GM18511 (cell line): ENCODE results near the gene PAN3.
"Not testable (repeated sequence)": the region's sequence is repeated elsewhere in the genome, so short reads cannot be mapped to it uniquely, and the experiment has no call there.

Source experiments
- ATAC-seq: cut with Tn5 transposase; IDR thresholded peaks from one replicate; pipeline ENCODE4 v1.9.1; 2021; ENCODE audit warnings: mild to moderate bottlenecking, moderate library complexity; ENCODE audit not compliant: unreplicated experiment

PAN3 gene

GRCh38 chr13:28138012-28138755 is at the start of gene PAN3:
Gene PAN3, plus strand, starts transcription at chr13:28138545. Its CDS starts 113 bp downstream, at chr13:28138658.
- peak; percentile 71 for ATAC-seq

- ATAC-seq: no peak
Measured at GRCh38 chr13:28089065-28089464, 49.3 kb upstream of the PAN3 start.

- ATAC-seq: no peak
Measured at GRCh38 chr13:28092431-28092830, 45.9 kb upstream of the PAN3 start.

GRCh38 chr13:28093881-28094280 is 44.5 kb upstream of the PAN3 start:
- no peak for ATAC-seq

- no peak for ATAC-seq
Measured at GRCh38 chr13:28094306-28094705, 44.0 kb upstream of the PAN3 start.

- no peak for ATAC-seq
Measured at GRCh38 chr13:28097503-28097902, 40.8 kb upstream of the PAN3 start.

- ATAC-seq: no peak
Measured at GRCh38 chr13:28099396-28100149, 38.8 kb upstream of the PAN3 start.

GRCh38 chr13:28100150-28101121 is 37.9 kb upstream of the PAN3 start, which contains the start of gene FLT3:
Gene FLT3, minus strand, starts transcription at chr13:28100576. Its CDS starts 66 bp downstream, at chr13:28100510.
- ATAC-seq: peak; percentile 62

- not testable (repeated sequence) for ATAC-seq
Measured at GRCh38 chr13:28101886-28102285, 36.5 kb upstream of the PAN3 start.

- ATAC-seq: no peak
Measured at GRCh38 chr13:28106976-28107375, 31.4 kb upstream of the PAN3 start.

GRCh38 chr13:28110414-28110813 is 27.9 kb upstream of the PAN3 start:
- ATAC-seq: no peak

- no peak for ATAC-seq
Measured at GRCh38 chr13:28116736-28117135, 21.6 kb upstream of the PAN3 start.

GRCh38 chr13:28117689-28118377 is 20.5 kb upstream of the PAN3 start:
- ATAC-seq: no peak

- ATAC-seq: no peak
Measured at GRCh38 chr13:28120317-28120716, 18.0 kb upstream of the PAN3 start.

GRCh38 chr13:28121224-28121623 is 17.1 kb upstream of the PAN3 start:
- no peak for ATAC-seq

- ATAC-seq: no peak
Measured at GRCh38 chr13:28128030-28128429, 10.3 kb upstream of the PAN3 start.

GRCh38 chr13:28128926-28129325 is 9.4 kb upstream of the PAN3 start:
- no peak for ATAC-seq

GRCh38 chr13:28129911-28130693 is 8.2 kb upstream of the PAN3 start:
- ATAC-seq: no peak

GRCh38 chr13:28131646-28132045 is 6.7 kb upstream of the PAN3 start:
- no peak for ATAC-seq

GRCh38 chr13:28136916-28137315 is 1.4 kb upstream of the PAN3 start:
- ATAC-seq: no peak
